Muscle layer of colon (tissue), 2 donors: Measurements from ENCODE around the gene CD28.
"Not testable (repeated sequence)": the region's sequence is repeated elsewhere in the genome, so short reads cannot be mapped to it uniquely, and the experiment has no call there.

Experiments used
- H3K27ac ChIP-seq: one replicate; pipeline ENCODE4 v1.7.0; 2013; ENCODE audit warnings: low read depth, mild to moderate bottlenecking, low read length, moderate library complexity
- H3K27me3 ChIP-seq, 2 donors: one replicate each; pipeline ENCODE4 v1.7.0; 2013; ENCODE audit warnings: low read length in 2 of 2, mild to moderate bottlenecking in 2 of 2; ENCODE audit not compliant: insufficient read depth in 2 of 2, control insufficient read depth in 1 of 2
- H3K36me3 ChIP-seq: one replicate; pipeline ENCODE4 v1.7.0; 2013; ENCODE audit warnings: mild to moderate bottlenecking, low read length; ENCODE audit not compliant: insufficient read depth
- H3K4me1 ChIP-seq: one replicate; pipeline ENCODE4 v1.7.0; 2013; ENCODE audit warnings: mild to moderate bottlenecking, low read length; ENCODE audit not compliant: insufficient read depth
- H3K4me3 ChIP-seq, 2 donors: one replicate each; pipeline ENCODE4 v1.7.0; 2013; ENCODE audit warnings: low read length in 2 of 2, low read depth in 1 of 2, mild to moderate bottlenecking in 1 of 2, moderate library complexity in 1 of 2
- H3K9ac ChIP-seq: one replicate; pipeline ENCODE4 v1.7.0; 2013; ENCODE audit warnings: low read length
- H3K9me3 ChIP-seq: one replicate; pipeline ENCODE4 v1.7.0; 2013; ENCODE audit warnings: mild to moderate bottlenecking, low read length
- donor health status: abdominal sarcoma.
- donor health status: Adenocarcinoma of cecum.

The CD28 gene

DNA sequence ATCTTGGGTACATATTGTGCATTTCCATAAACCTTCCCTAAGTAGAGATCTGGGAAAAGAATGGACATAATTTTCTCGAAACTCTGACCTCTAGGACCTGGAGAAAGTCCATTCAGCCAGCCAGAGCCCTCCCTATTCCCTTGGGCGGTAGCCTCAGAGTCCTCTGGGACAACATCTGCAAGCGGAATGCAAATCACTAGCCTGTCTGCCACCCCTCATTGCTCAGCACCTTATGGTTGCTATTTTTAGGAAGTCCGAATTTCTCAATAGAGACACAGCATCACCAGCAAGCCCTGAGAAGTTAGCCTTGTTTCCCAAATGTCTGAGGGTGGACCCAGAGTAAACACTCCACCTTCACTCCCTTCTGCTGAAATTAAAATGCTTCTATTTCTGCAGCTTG lies 17.6 kb upstream of the CD28 start:
- Histone ChIP-seq H3K4me1 (no peaks in the 10 kb centered on the region), H3K27me3 (no peaks in the 10 kb centered on the region), H3K9ac (no peak overlapping the region), H3K36me3 (no peaks in the 10 kb centered on the region), H3K9me3 (no peaks in the 10 kb centered on the region), H3K4me3 (no peak overlapping the region), H3K27ac (no peak overlapping the region)

DNA sequence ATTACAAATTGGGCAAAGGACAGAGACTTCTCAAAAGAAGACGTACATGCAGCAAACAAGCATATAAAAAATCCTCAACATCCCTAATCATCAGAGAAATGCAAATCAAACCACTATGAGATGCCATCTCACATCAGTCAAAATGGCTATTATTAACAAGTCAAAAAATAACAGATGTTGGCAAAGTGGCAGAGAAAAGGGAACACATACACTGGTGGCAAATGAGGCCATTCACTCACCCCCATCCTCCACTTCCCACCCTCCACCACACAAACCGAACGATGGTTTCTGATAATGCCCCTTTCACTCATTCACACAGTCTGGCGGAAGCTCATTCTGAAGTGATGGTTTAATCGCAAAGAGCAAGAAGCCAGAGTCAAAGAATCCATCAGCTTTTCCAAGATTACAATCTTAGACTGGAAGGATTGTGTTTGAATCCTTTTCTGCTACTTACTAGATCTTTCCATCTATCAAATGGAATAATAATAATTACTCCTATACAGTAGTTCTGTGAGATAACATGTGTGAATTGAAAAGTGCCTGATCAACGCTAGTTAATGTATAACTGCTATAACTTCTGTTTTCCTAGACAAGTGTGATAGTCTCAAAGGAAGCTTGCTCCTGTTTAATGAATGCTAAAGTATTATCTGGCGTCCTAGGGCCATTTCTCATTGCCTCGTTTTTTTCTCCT lies 16.9 kb upstream of the CD28 start:
- H3K9ac ChIP-seq: no peak overlapping the region
- no peaks in the 10 kb centered on the region for H3K36me3 ChIP-seq
- H3K9me3 ChIP-seq: no peaks in the 10 kb centered on the region
- H3K4me1 ChIP-seq: no peaks in the 10 kb centered on the region
- H3K27ac ChIP-seq: no peak overlapping the region
- H3K4me3 ChIP-seq: no peak overlapping the region
- H3K27me3 ChIP-seq: no peaks in the 10 kb centered on the region

DNA sequence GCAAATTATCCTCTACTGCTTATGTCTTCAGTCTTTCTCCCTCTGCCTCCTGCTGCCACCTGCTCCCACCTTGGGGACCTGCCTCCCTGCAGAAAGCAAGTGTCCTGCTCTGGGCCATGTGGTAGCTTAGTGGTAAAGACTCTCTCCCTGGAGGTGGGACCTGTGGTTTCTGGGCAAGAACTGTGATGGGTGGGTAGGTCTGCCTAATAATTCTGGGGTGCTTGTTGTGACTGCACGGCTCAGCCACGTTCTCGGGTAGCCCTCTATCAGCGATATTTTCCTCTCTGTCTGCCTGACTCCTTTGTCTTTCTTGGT lies 16.4 kb upstream of the CD28 start:
- Histone ChIP-seq H3K27ac (no peak overlapping the region), H3K9ac (no peak overlapping the region), H3K36me3 (no peaks in the 10 kb centered on the region), H3K4me1 (no peaks in the 10 kb centered on the region), H3K4me3 (no peak overlapping the region), H3K27me3 (no peaks in the 10 kb centered on the region), H3K9me3 (no peaks in the 10 kb centered on the region)

DNA sequence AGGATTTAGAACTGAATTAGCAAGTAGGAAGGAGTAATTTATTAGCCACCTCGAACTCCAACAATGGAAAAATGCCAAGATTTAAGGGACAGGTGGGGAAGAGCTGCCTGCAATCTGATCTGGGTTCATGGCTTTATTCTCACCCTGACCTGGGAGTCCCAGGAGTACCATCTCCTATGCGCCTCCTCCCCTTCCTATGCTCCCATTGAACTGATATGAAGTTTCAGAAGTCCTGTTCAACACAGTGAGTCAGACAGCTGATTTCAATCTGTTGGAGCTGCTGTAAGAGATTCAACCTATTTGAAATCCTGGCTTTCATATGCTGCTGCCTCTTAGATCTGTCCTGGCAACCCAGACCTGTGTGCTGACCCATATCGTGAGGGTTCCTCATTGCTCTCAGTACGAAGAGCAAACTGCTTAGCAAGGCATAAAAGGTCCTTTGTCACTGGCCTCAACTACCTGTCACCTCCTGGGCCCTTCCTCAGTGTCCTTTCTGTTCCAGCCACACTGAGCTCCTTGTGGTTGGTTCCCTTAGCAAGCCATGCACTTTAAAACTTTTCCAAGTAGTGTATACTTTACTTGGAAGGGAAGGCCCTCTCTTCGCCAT lies 15.9 kb upstream of the CD28 start:
- Histone ChIP-seq H3K4me3 (no peak overlapping the region), H3K27ac (no peak overlapping the region), H3K36me3 (no peaks in the 10 kb centered on the region), H3K4me1 (no peaks in the 10 kb centered on the region), H3K27me3 (no peaks in the 10 kb centered on the region), H3K9me3 (no peaks in the 10 kb centered on the region), H3K9ac (no peak overlapping the region)

DNA sequence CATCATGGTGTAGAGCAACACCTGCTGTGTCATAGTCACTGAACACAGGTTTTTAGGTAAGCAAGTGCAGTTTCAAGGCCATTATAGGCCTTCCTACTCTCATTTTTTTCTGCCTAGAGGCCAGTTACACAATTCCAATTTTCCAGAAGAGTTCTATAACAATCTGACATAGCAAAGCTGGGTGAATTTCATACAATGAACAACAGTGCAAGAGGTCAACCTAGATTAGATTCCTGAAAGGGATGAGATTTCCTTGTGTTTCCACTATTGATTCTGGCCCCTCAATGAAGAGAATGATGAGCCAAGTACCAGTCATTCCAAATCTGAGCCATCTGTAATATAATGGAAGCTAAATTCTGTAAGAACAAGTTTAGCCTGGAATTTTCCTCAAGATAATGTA lies 15.3 kb upstream of the CD28 start:
- Histone ChIP-seq H3K4me3 (no peak overlapping the region), H3K27ac (no peak overlapping the region), H3K9me3 (no peaks in the 10 kb centered on the region), H3K9ac (no peak overlapping the region), H3K4me1 (no peaks in the 10 kb centered on the region), H3K27me3 (no peaks in the 10 kb centered on the region), H3K36me3 (no peaks in the 10 kb centered on the region)

DNA sequence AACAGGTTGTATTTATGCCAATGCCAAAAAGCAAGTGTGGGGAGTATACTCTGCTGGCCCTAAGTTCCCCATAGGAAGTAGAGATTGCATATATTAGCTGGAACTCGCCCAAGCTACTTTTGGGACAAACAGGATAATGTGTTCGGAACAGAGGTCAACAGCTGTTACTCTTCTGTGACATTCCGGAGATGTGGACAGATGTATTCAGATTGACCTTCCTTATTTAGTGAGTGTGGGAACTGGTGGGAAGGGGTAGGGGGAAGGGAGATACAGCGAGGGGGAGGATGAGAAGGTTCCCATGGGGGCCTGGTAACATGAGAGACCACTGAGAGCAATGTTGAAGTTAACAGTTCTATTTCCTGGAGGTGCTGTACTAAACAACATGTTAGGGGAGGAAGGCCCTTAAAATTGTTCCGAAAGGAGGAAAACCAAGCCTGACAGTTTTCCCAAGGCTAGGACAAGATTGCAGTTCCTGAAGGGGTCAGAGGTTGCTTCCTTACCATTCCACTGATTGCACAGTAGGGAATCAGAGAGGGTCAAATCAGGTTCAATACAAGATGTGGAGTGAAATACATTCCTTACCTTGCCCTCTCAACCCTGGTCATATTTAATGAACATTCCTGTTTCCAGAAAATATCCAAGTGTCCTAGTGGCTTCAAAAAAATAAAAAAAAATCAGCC lies 14.3 kb upstream of the CD28 start:
- H3K27ac ChIP-seq: no peak overlapping the region
- no peaks in the 10 kb centered on the region for H3K36me3 ChIP-seq
- H3K9ac ChIP-seq: no peak overlapping the region
- H3K4me3 ChIP-seq: no peak overlapping the region
- no peaks in the 10 kb centered on the region for H3K4me1 ChIP-seq
- no peaks in the 10 kb centered on the region for H3K27me3 ChIP-seq
- no peaks in the 10 kb centered on the region for H3K9me3 ChIP-seq

DNA sequence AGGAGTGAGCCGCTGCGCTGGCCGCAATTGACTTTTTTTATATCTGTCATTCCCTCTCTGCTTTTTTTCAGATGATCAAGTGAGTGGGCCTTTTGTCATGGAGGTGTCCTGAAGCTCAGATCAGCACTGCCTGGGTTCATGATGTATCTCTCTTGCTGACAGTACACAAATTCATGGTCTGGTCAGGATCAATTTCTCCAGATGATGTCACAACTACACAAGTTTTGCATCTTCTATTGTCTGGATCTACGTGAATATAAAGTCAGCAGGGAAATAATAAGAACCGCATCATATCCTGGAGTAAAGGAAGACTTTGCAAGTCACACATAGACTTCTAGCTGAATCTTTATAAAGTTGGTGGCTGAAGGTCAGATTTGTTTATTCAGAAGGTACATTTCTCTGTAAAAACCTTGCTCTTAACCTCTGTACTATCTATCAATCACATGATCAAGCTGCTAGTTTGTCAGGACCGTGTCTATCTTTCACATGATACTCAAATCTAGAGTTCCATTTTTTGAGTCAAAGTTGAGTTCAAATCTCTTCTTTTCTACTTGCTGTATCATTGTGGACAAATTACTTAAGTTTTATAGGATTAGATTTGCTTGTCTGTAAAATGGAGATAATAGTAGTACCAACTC lies 13.1 kb upstream of the CD28 start:
- H3K27ac ChIP-seq: no peak overlapping the region
- H3K36me3 ChIP-seq: no peaks in the 10 kb centered on the region
- no peaks in the 10 kb centered on the region for H3K4me1 ChIP-seq

DNA sequence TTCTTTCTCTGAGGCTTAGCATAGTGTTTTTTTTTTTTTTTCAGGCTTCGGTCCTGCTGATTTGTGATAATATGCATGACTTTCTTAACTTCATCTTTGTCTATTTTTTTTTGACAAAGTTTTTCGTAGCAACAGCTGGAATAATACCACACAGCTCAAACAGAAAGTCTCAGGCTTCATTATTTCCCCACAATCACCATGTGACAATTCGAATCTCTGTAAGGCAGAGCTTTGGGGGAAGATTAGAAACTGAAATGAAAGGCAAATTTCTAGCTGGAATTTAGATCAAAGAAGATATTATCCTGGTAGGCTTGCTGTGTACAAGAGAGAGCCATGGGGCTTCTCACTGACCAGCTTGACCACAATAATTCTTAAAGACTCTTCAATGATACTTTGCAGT lies 12.2 kb upstream of the CD28 start:
- H3K4me1 ChIP-seq: no peaks in the 10 kb centered on the region
- H3K9ac ChIP-seq: no peak overlapping the region
- no peaks in the 10 kb centered on the region for H3K27me3 ChIP-seq
- no peaks in the 10 kb centered on the region for H3K36me3 ChIP-seq
- H3K4me3 ChIP-seq: no peak overlapping the region
- H3K9me3 ChIP-seq: no peaks in the 10 kb centered on the region
- H3K27ac ChIP-seq: no peak overlapping the region

More for the DNA sequence above, 13.1 kb upstream of the CD28 start:
- Histone ChIP-seq H3K27me3 (no peaks in the 10 kb centered on the region), H3K9me3 (no peaks in the 10 kb centered on the region), H3K4me3 (no peak overlapping the region), H3K9ac (no peak overlapping the region)

DNA sequence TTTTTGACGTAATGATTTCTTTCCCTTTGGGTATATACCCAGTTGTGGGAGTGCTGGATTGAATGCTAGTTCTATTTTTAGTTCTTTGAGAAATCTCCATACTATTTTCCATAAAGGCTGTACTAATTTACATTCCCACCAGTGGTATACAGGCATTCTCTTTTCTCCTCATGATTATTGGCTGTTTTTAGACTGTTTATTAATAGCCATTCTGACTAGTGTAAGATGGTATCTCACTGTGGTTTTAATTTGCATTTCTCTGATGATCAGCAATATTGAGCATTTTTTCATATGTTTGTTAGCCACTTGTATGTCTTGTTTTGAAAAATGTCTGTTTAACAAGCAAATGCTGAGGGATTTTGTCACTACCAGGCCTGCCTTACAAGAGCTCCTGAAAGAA lies 9.2 kb upstream of the CD28 start:
- H3K27ac ChIP-seq: no peak overlapping the region
- no peaks in the 10 kb centered on the region for H3K4me1 ChIP-seq

DNA sequence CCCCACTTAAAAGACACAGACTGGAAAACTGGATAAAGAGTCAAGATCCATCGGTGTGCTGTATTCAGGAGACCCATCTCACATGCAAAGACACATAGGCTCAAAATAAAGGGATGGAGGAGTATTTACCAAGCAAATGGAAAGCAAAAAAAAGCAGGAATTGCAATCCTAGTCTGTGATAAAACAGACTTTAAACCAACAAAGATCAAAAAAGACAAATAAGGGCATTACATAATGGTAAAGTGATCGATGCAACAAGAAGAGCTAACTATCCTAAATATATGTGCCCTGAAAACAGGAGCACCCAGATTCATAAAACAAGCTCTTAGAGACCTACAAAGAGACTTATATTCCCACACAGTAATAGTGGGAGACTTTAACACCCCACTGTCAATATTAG lies 8.7 kb upstream of the CD28 start:
- H3K36me3 ChIP-seq, H3K9me3 ChIP-seq, H3K27me3 ChIP-seq, H3K9ac ChIP-seq, H3K4me1 ChIP-seq, H3K4me3 ChIP-seq, H3K27ac ChIP-seq: not testable (repeated sequence)

More for the DNA sequence above, 9.2 kb upstream of the CD28 start:
- no peak overlapping the region for H3K9ac ChIP-seq
- H3K36me3 ChIP-seq: no peaks in the 10 kb centered on the region
- no peak overlapping the region for H3K4me3 ChIP-seq
- no peaks in the 10 kb centered on the region for H3K27me3 ChIP-seq
- H3K9me3 ChIP-seq: no peaks in the 10 kb centered on the region

DNA sequence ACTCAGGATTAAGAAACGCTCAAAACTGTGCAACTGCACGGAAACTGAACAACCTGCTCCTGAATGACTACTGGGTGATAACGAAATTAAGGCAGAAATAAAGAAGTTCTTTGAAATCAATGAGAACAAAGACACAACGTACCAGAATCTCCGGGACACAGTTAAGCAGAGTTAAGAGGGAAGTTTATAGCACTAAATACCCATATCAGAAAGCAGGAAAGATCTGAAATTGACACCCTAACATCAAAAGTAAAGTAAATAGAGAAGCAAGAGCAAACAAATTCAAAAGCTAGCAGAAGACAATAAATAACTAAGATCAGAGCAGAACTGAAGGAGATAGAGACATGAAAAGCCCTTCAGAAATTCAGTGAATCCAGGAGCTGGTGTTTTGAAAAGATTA lies 8.0 kb upstream of the CD28 start:
- not testable (repeated sequence) for H3K27me3 ChIP-seq, H3K4me1 ChIP-seq, H3K27ac ChIP-seq, H3K36me3 ChIP-seq, H3K9me3 ChIP-seq, H3K9ac ChIP-seq, H3K4me3 ChIP-seq
